NB4 (cell line): Measurements from ENCODE around the gene CTAGE15.
"Not testable (repeated sequence)": the region's sequence is repeated elsewhere in the genome, so short reads cannot be mapped to it uniquely, and the experiment has no call there.

Experiments used
- CTCF ChIP-seq: IDR thresholded peaks from one replicate; pipeline ENCODE4 v1.5.1; 2012; ENCODE audit warnings: low read depth, low read length
- MAX ChIP-seq: IDR thresholded peaks from 2 replicates; pipeline ENCODE4 v1.6.1; 2011; ENCODE audit warnings: low read depth, low read length
- POLR2A ChIP-seq: IDR thresholded peaks from 2 replicates; pipeline ENCODE4 v1.6.1; 2011; ENCODE audit warnings: mild to moderate bottlenecking; ENCODE audit not compliant: insufficient read length; ENCODE audit errors: extremely low read depth

DNA sequence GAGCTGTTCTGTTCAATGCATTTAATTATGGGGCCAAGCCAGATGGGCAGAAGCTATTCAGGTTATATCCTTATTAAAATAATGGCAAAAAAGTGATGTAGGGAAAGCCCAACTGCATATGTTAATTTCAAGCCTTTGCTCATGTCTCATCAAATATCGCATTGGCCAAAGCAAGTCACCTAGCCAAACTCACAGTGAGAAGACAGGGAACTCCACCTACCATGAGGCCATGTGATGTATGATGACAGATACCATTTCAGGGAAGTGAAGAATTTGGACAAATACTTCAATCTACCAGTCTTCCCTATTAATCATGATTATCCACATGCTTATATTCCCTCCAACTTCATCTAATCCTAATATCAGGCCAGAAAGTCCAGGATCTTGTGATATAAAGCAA lies 35.2 kb upstream of the CTAGE15 start:
- TF ChIP-seq CTCF, POLR2A, MAX: not testable (repeated sequence)
